SK-N-SH (cell line): ENCODE measurements around the gene SLC15A1. TPM values are rescaled to one million over a fixed set of nuclear protein-coding genes. Genes with fewer than 3 reads are reported as not detected.

Experiments
- CTCF ChIA-PET: fragments of 300-600, 350-600 bp; formaldehyde crosslinking; extraction: SDS; loops from one replicate; lab custom pipeline; 2021; lab: Yijun Ruan, JAX
- POLR2A ChIA-PET: fragments of 350-600 bp; sonication (Branson Sonifier 250); formaldehyde crosslinking; extraction: SDS; loops from one replicate; lab custom pipeline; 2020; ENCODE audit warnings: antibody characterized with exemption, inconsistent platforms; lab: Yijun Ruan, JAX
- DNase-seq: peaks from one replicate; pipeline ENCODE4 v3.0.0; 2012
- H2AFZ ChIP-seq: fragments of 200-600 bp; sonication (generic); 2 replicates; pipeline ENCODE4 v1.8.1; 2016; ENCODE audit warnings: antibody characterized with exemption, mild to moderate bottlenecking, low read depth
- H3F3A ChIP-seq: fragments of 200-600 bp; sonication (generic); replicated peaks from 2 replicates; pipeline ENCODE3; 2016; ENCODE audit warnings: antibody characterized with exemption, mild to moderate bottlenecking; ENCODE audit not compliant: insufficient read depth
- H3K27ac ChIP-seq, 2 experiments: fragments of 200-500 bp in 1 of 2; fragments of 200-600 bp in 1 of 2; sonication (Bioruptor generic) in 1 of 2; sonication (generic), shearing (Covaris generic) in 1 of 2; 2 replicates each; pipeline versions ENCODE4 v1.5.1 to v1.6.1; 2014 to 2016; ENCODE audit warnings: low read depth in 2 of 2, inconsistent platforms in 1 of 2, low read length in 1 of 2, mild to moderate bottlenecking in 1 of 2, mixed read lengths in 1 of 2
- H3K27me3 ChIP-seq: fragments of 200-600 bp; sonication (generic), shearing (Covaris generic); 2 replicates; pipeline ENCODE4 v1.6.1; 2016; ENCODE audit warnings: mixed run types; ENCODE audit not compliant: insufficient read depth
- H3K36me3 ChIP-seq, 2 experiments: fragments of 200-500 bp in 1 of 2; fragments of 200-600 bp in 1 of 2; sonication (Bioruptor generic) in 1 of 2; sonication (generic) in 1 of 2; replicated peaks in 1 of 2; 2 replicates each; pipeline versions ENCODE3 to v1.5.1; 2014 to 2016; ENCODE audit warnings: low read length in 1 of 2, mild to moderate bottlenecking in 1 of 2; ENCODE audit not compliant: insufficient read depth in 2 of 2, control insufficient read depth in 1 of 2
- H3K4me1 ChIP-seq, 2 experiments: fragments of 200-500 bp in 1 of 2; fragments of 200-600 bp in 1 of 2; sonication (Bioruptor generic) in 1 of 2; sonication (generic), shearing (Covaris generic) in 1 of 2; 2 replicates each; pipeline versions ENCODE4 v1.5.1 to v1.6.1; 2014 to 2016; ENCODE audit warnings: low read depth in 1 of 2, low read length in 1 of 2, mixed run types in 1 of 2; ENCODE audit not compliant: insufficient read depth in 2 of 2, control insufficient read depth in 1 of 2
- H3K4me2 ChIP-seq: fragments of 200-600 bp; sonication (generic), shearing (Covaris generic); 2 replicates; pipeline ENCODE4 v1.6.1; 2017; ENCODE audit warnings: mixed run types
- H3K4me3 ChIP-seq, 2 experiments: fragments of 200-500 bp in 1 of 2; fragments of 200-600 bp in 1 of 2; sonication (Bioruptor generic) in 1 of 2; sonication (generic), shearing (Covaris generic) in 1 of 2; 2 replicates each; pipeline versions ENCODE4 v1.5.1 to v1.8.1; 2014 to 2016; ENCODE audit warnings: low read depth in 2 of 2, inconsistent platforms in 1 of 2, low read length in 1 of 2, mild to moderate bottlenecking in 1 of 2, mixed read lengths in 1 of 2, moderate library complexity in 1 of 2
- H3K79me2 ChIP-seq: fragments of 200-600 bp; sonication (generic); 2 replicates; pipeline ENCODE4 v1.8.1; 2017; ENCODE audit warnings: mild to moderate bottlenecking; ENCODE audit not compliant: insufficient read depth
- H3K9ac ChIP-seq: fragments of 200-600 bp; sonication (generic); 2 replicates; pipeline ENCODE4 v1.6.1; 2017; ENCODE audit warnings: mixed run types
- H3K9me2 ChIP-seq: fragments of 200-600 bp; sonication (generic); 2 replicates; pipeline ENCODE4 v1.6.1; 2017; ENCODE audit warnings: mixed run types
- H3K9me3 ChIP-seq: fragments of 200-600 bp; sonication (generic); 2 replicates; pipeline ENCODE4 v1.6.1; 2017; ENCODE audit warnings: mixed run types, mild to moderate bottlenecking, moderate library complexity
- H4K20me1 ChIP-seq: fragments of 200-600 bp; sonication (generic); 2 replicates; pipeline ENCODE4 v1.6.1; 2017; ENCODE audit warnings: mild to moderate bottlenecking, mixed run types; ENCODE audit not compliant: insufficient read depth
- FOSL2 ChIP-seq: IDR thresholded peaks from 2 replicates; pipeline ENCODE4 v1.4.0; 2012; ENCODE audit warnings: low read depth, mild to moderate bottlenecking, moderate library complexity, borderline replicate concordance
- FOXM1 ChIP-seq: IDR thresholded peaks from 2 replicates; pipeline ENCODE4 v1.4.0; 2012; ENCODE audit warnings: low read depth, mild to moderate bottlenecking
- GATA2 ChIP-seq: sonication (generic); formaldehyde crosslinking; IDR thresholded peaks from 2 replicates; pipeline ENCODE4 v1.5.0; 2020; ENCODE audit warnings: mild to moderate bottlenecking, missing genetic modification reagents
- JUND ChIP-seq: IDR thresholded peaks from 2 replicates; pipeline ENCODE4 v1.4.0; 2012
- MEF2A ChIP-seq: IDR thresholded peaks from 2 replicates; pipeline ENCODE4 v1.4.0; 2012; ENCODE audit warnings: low read depth, borderline replicate concordance
- NRF1 ChIP-seq: IDR thresholded peaks from 2 replicates; pipeline ENCODE4 v1.6.1; 2012; ENCODE audit warnings: low read depth, mild to moderate bottlenecking, low read length
- POLR2AphosphoS5 ChIP-seq: IDR thresholded peaks from 2 replicates; pipeline ENCODE4 v1.6.1; 2012; ENCODE audit warnings: low read depth, low read length
- RFX5 ChIP-seq: IDR thresholded peaks from 2 replicates; pipeline ENCODE4 v1.6.1; 2012; ENCODE audit warnings: mild to moderate bottlenecking, improper control_type of control experiment, low read length
- SIN3A ChIP-seq: IDR thresholded peaks from 2 replicates; pipeline ENCODE4 v1.6.1; 2012; ENCODE audit warnings: low read depth, mild to moderate bottlenecking, low read length, moderate library complexity, borderline replicate concordance
- SMC3 ChIP-seq: IDR thresholded peaks from 2 replicates; pipeline ENCODE4 v1.6.1; 2012; ENCODE audit warnings: low read depth, low read length, improper control_type of control experiment
- TCF12 ChIP-seq: IDR thresholded peaks from 2 replicates; pipeline ENCODE4 v1.4.0; 2012
- TEAD4 ChIP-seq: IDR thresholded peaks from 2 replicates; pipeline ENCODE4 v1.4.0; 2012; ENCODE audit warnings: mild to moderate bottlenecking, borderline replicate concordance; ENCODE audit not compliant: insufficient read depth
- WGBS: methylation state at CpG from one replicate; pipeline ENCODE4 v1.1.6; 2017; ENCODE audit warnings: low lambda C conversion rate; 5-methylcytosine and 5-hydroxymethylcytosine counted together
- polyA plus RNA-seq, 3 experiments: library from polyadenylated mRNA; depleted of rRNA; stranded (reverse); fragments of >200 nt; gene quantifications; 2 replicates each; pipeline ENCODE4 v1.2.3, GENCODE V29; 2012
- TF ChIP-seq, protein P1 (sequence below): IDR thresholded peaks from 2 replicates; pipeline ENCODE4 v1.4.0; 2012; ENCODE audit warnings: low read depth, borderline replicate concordance
- TF ChIP-seq, protein P2 (sequence below): IDR thresholded peaks from 2 replicates; pipeline ENCODE4 v1.6.1; 2012; ENCODE audit warnings: mild to moderate bottlenecking, low read depth, low read length, moderate library complexity
- TF ChIP-seq, protein P3 (sequence below): IDR thresholded peaks from 2 replicates; pipeline ENCODE4; 2012

The SLC15A1 gene
- polyA plus RNA-seq, 1 of the 3 experiments (the other 2 are of a cell fraction): not detected

DNA sequence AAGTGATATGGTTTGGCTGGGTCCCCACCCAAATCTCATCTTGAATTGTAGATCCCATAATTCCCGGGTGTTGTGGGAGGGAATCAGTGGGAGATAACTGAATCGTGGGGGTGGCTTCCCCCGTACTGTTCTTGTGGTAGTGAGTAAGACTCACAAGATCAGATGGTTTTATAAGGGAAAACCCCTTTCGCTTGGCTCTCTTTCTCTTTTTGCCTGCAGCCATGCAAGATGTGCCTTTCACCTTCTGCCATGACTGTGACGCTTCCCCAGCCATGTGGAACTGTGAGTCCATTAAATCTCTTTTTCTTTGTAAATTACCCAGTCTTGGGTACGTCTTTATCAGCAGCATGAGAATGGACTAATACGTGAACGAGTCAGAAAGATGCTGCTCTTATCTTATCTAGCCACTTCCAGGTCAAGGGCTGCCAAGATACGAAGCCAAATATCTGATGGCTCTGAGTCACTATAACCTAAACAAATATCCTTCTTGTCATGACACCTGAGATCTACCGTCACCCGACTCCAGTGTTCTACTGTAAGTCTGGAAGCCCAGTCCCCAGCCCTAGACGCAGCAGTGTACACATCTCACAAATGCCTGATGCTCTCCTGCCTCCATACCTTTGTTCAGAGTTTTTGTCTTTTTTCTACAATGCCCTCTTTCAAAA is 45.9 kb downstream of the SLC15A1 start (continued):
- TF ChIP-seq, protein P1, sequence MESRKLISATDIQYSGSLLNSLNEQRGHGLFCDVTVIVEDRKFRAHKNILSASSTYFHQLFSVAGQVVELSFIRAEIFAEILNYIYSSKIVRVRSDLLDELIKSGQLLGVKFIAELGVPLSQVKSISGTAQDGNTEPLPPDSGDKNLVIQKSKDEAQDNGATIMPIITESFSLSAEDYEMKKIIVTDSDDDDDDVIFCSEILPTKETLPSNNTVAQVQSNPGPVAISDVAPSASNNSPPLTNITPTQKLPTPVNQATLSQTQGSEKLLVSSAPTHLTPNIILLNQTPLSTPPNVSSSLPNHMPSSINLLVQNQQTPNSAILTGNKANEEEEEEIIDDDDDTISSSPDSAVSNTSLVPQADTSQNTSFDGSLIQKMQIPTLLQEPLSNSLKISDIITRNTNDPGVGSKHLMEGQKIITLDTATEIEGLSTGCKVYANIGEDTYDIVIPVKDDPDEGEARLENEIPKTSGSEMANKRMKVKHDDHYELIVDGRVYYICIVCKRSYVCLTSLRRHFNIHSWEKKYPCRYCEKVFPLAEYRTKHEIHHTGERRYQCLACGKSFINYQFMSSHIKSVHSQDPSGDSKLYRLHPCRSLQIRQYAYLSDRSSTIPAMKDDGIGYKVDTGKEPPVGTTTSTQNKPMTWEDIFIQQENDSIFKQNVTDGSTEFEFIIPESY: no peak
- no peak for TF ChIP-seq FOSL2

DNA sequence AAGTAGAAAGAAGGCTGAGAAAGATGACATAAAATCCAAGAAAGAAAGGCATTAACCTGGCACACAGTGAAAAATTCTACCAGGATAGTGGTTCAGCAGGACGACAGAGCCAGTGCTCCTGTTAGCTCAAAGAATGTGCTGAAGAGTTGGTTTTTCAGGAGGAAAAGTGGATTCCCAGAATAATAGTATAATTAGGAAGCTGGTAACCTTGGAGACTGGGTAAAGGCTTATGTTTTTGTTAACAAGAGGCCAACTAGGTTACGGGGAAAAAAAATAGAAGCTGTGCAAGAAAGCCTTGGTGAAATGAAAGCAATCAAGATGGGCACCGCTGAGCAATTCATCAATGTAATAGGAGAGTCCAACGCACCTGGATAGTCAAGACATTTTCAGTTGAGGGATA is 54.7 kb downstream of the SLC15A1 start:
- Histone ChIP-seq H3F3A (no peaks in the 10 kb centered on the region), H3K27me3 (no peaks in the 10 kb centered on the region; the same call in 1 of the 2 replicates), H3K27ac (no peak overlapping the region), H2AFZ (no peak overlapping the region), H3K79me2 (no peaks in the 10 kb centered on the region), H4K20me1 (no peaks in the 10 kb centered on the region), H3K4me3 (no peak overlapping the region), H3K36me3 (no peaks in the 10 kb centered on the region), H3K4me2 (no peak overlapping the region), H3K9me3 (no peaks in the 10 kb centered on the region), H3K4me1 (no peaks in the 10 kb centered on the region), H3K9me2 (no peaks in the 10 kb centered on the region), H3K9ac (no peak overlapping the region)
- 79% methylated on average over 4 of the region's 4 CpGs for WGBS
- no peak for TF ChIP-seq TCF12
- TF ChIP-seq, protein P2, sequence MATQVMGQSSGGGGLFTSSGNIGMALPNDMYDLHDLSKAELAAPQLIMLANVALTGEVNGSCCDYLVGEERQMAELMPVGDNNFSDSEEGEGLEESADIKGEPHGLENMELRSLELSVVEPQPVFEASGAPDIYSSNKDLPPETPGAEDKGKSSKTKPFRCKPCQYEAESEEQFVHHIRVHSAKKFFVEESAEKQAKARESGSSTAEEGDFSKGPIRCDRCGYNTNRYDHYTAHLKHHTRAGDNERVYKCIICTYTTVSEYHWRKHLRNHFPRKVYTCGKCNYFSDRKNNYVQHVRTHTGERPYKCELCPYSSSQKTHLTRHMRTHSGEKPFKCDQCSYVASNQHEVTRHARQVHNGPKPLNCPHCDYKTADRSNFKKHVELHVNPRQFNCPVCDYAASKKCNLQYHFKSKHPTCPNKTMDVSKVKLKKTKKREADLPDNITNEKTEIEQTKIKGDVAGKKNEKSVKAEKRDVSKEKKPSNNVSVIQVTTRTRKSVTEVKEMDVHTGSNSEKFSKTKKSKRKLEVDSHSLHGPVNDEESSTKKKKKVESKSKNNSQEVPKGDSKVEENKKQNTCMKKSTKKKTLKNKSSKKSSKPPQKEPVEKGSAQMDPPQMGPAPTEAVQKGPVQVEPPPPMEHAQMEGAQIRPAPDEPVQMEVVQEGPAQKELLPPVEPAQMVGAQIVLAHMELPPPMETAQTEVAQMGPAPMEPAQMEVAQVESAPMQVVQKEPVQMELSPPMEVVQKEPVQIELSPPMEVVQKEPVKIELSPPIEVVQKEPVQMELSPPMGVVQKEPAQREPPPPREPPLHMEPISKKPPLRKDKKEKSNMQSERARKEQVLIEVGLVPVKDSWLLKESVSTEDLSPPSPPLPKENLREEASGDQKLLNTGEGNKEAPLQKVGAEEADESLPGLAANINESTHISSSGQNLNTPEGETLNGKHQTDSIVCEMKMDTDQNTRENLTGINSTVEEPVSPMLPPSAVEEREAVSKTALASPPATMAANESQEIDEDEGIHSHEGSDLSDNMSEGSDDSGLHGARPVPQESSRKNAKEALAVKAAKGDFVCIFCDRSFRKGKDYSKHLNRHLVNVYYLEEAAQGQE: no peak
- no peak for TF ChIP-seq GATA2
- no peak for TF ChIP-seq JUND
- TF ChIP-seq SMC3: no peak
- TF ChIP-seq POLR2AphosphoS5: no peak
- no peak for TF ChIP-seq TEAD4
- TF ChIP-seq, protein P3, sequence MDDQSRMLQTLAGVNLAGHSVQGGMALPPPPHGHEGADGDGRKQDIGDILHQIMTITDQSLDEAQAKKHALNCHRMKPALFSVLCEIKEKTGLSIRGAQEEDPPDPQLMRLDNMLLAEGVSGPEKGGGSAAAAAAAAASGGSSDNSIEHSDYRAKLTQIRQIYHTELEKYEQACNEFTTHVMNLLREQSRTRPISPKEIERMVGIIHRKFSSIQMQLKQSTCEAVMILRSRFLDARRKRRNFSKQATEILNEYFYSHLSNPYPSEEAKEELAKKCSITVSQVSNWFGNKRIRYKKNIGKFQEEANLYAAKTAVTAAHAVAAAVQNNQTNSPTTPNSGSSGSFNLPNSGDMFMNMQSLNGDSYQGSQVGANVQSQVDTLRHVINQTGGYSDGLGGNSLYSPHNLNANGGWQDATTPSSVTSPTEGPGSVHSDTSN: no peak
- no peak for TF ChIP-seq FOXM1
- no peak for TF ChIP-seq SIN3A
- TF ChIP-seq NRF1: no peak
- TF ChIP-seq RFX5: no peak
- TF ChIP-seq MEF2A: no peak
- no peak for DNase-seq
- ChIA-PET CTCF (interaction anchor here (1.2 to 1.3 kb wide), 3 partner anchors 10 to 24 kb away, joined by 3 to 5 read pairs (median 3); no protein-coding TSS in a partner anchor), POLR2A (no interaction called here)
